SK-N-SH treated with all-trans-retinoic acid at 6 μM for 48 hours (cell line): ENCODE results near the gene CDH4.

ENCODE experiments used
- BACH2 ChIP-seq: fragments of 250-450 bp; sonication (Bioruptor Pico); IDR thresholded peaks from 2 replicates; pipeline ENCODE4 v1.9.0; 2021; ENCODE audit warnings: mild to moderate bottlenecking, borderline replicate concordance
- PATZ1 ChIP-seq: fragments of 250-450 bp; sonication (Bioruptor Pico); IDR thresholded peaks from 2 replicates; pipeline ENCODE4 v1.8.0; 2020; ENCODE audit warnings: mild to moderate bottlenecking, moderate library complexity, borderline replicate concordance

GRCh38 chr20:61268024-61268423, 16.0 kb downstream of the CDH4 start:
- no peak for TF ChIP-seq BACH2 (CRISPR knock-in tag)
- TF ChIP-seq PATZ1 (CRISPR knock-in tag), result no peak
